HEK293T (cell line): ENCODE measurements around the gene CS.

Experiments
- FOXA1 ChIP-seq: fragments of 450-650 bp; IDR thresholded peaks from 2 replicates; pipeline ENCODE4 v1.6.1; 2016; ENCODE audit warnings: mild to moderate bottlenecking
- FOXK2 ChIP-seq: fragments of 450-650 bp; IDR thresholded peaks from 2 replicates; pipeline ENCODE4 v1.6.1; 2016; ENCODE audit warnings: mild to moderate bottlenecking
- SP1 ChIP-seq: fragments of 450-650 bp; IDR thresholded peaks from 2 replicates; pipeline ENCODE4 v1.6.1; 2017

DNA sequence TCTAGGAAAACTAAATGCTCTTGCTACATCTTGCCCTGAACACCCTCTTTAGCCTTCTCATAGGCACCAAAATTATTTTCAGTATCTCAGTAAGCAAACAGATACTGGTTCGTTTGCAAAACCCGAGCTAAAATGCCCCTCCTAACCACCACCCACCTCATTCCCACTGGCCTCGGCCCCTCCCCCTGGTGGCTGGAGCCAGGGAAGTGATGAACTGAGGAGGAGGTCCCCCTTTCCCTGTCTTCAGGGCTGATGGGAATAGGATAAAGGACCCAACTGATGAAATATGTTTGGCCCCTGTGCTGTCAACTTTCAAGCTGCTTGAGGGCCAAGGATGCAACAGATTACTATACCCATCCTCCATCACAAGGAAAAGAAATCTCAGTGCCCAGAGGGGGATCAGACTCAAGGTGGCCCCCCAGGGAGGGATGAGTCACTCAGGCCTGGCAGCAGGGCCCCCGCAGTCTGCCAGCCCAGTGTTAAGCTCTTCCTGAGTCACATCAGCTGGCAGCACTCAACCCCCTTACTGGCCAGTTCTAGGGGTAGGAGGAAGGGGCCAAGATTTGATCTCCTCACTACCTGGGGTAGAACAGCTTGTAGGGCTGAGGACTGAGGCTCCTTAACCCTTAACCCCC, 43.7 kb downstream of the CS start:
- no peak for TF ChIP-seq SP1
- no peak for TF ChIP-seq FOXK2
- TF ChIP-seq FOXA1 = no peak
